Measurements from ENCODE around the gene UNC13B. TPM values are rescaled to one million over a fixed set of nuclear protein-coding genes. Genes with fewer than 3 reads are reported as not detected.

UNC13B gene
- total and polyA plus RNA-seq, 2 experiments from 2014 or later = 8.7 to 52.1 TPM

DNA sequence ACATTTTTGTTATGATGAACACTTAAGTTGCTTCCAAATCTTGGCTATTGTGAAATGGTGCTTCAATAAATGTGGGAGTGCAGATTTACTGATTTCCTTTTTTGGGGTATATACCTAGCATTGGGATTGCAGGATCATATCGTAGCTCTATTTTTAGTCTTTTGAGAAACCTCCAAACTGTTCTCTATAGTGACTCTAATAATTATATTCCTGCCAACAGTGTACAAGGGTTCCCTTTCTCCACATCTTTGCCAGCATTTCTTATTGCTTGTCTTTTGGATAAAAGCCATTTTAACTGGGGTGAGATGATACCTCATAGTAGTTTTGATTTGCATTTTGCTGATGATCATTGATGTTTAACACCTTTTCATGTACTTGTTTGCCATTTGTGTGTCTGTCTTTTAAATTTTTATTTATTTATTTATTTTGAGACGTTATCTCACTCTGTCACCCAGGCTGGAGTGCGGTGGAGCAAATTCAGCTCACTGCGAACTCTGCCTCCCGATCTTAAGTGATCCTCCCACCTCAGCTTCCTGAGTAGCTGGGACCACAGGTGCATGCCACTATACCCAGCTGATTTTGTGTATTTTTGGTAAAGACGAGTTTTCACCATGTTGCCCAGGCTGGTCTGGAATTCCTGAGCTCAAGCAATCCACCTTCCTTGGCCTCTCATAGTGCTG lies 59.0 kb downstream of the UNC13B start:
- H3K4me2 ChIP-seq = no peak overlapping the region
- DNase-seq (ENCODE audit: low spot score) (no peak), ATAC-seq (no peak)
- H3K9me2 ChIP-seq (ENCODE audit: insufficient read depth) = no peaks in the 10 kb centered on the region
- H3F3A ChIP-seq (replicated peaks; ENCODE audit: low read depth) = no peaks in the 10 kb centered on the region
- no peak overlapping the region for H2AFZ ChIP-seq
- no peaks in the 10 kb centered on the region for H3K27me3 ChIP-seq (ENCODE audit: insufficient read depth)
- Mint-ChIP-seq H3K27me3 (ENCODE audit: insufficient read depth, low read depth, poor library complexity) (no peaks in the 10 kb centered on the region), H3K9me3 (no peaks in the 10 kb centered on the region), H3K4me1 (no peaks in the 10 kb centered on the region; the same call in 2 of the 3 replicates), H3K27ac (no peak overlapping the region), H3K36me3 (ENCODE audit: low read depth) (peaks cover 4% of the 10 kb centered on the region; the same call in 2 of the 3 replicates), H3K4me3 (no peak overlapping the region)
- H3K36me3 ChIP-seq (ENCODE audit: insufficient read depth) = no peaks in the 10 kb centered on the region
- H3K4me1 ChIP-seq (ENCODE audit: insufficient read depth) = no peaks in the 10 kb centered on the region
- H4K20me1 ChIP-seq (replicated peaks; ENCODE audit: insufficient read depth) = 0 out of 2 replicates have a peak, but pooled peaks cover 9% of the 10 kb centered on the region
- TF ChIP-seq ZNF114 (CRISPR knock-in tag; IDR thresholded peaks at IDR 0.05) = no peak
- no peak for TF ChIP-seq EZH2phosphoT487 (IDR thresholded peaks at IDR 0.05; ENCODE audit: unreplicated experiment)
- no peak for TF ChIP-seq JUNB (IDR thresholded peaks at IDR 0.05; ENCODE audit: unreplicated experiment)
- TF ChIP-seq ZNF462 (CRISPR knock-in tag; IDR thresholded peaks at IDR 0.05) = no peak
- TF ChIP-seq REST (IDR thresholded peaks at IDR 0.05; ENCODE audit: unreplicated experiment) = no peak
- no peak overlapping the region for H3K4me3 ChIP-seq
- H3K27ac ChIP-seq (ENCODE audit: low read depth) = no peak overlapping the region
- H3K79me2 ChIP-seq (replicated peaks; ENCODE audit: insufficient read depth) = peaks cover 29% of the 10 kb centered on the region
